Measurements from ENCODE around the gene RRAS2.

Gene RRAS2

GRCh38 chr11:14305649-14306048 is 53.3 kb downstream of the RRAS2 start:
- peaks cover 16% of the 10 kb centered on the region for H3K4me1 ChIP-seq (ENCODE audit: low read length)
- no peak overlapping the region for H3K4me3 ChIP-seq (ENCODE audit: low read length)
- TF ChIP-seq, protein P1, sequence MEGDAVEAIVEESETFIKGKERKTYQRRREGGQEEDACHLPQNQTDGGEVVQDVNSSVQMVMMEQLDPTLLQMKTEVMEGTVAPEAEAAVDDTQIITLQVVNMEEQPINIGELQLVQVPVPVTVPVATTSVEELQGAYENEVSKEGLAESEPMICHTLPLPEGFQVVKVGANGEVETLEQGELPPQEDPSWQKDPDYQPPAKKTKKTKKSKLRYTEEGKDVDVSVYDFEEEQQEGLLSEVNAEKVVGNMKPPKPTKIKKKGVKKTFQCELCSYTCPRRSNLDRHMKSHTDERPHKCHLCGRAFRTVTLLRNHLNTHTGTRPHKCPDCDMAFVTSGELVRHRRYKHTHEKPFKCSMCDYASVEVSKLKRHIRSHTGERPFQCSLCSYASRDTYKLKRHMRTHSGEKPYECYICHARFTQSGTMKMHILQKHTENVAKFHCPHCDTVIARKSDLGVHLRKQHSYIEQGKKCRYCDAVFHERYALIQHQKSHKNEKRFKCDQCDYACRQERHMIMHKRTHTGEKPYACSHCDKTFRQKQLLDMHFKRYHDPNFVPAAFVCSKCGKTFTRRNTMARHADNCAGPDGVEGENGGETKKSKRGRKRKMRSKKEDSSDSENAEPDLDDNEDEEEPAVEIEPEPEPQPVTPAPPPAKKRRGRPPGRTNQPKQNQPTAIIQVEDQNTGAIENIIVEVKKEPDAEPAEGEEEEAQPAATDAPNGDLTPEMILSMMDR (IDR thresholded peaks at IDR 0.05; ENCODE audit: low read length) = no peak
- TF ChIP-seq EZH2 (optimal IDR thresholded peaks at IDR 0.05; ENCODE audit: low read depth, low read length) = no peak
- no peak for TF ChIP-seq EZH2phosphoT487 (IDR thresholded peaks at IDR 0.05; ENCODE audit: low read length)
- H3K9me3 ChIP-seq (replicated peaks; ENCODE audit: insufficient read depth, low read length) = no peaks in the 10 kb centered on the region
- no peaks in the 10 kb centered on the region for H3K9me2 ChIP-seq (replicated peaks; ENCODE audit: insufficient read depth, low read length)
- H3K4me2 ChIP-seq (ENCODE audit: low read depth, low read length) = no peak overlapping the region
- no peaks in the 10 kb centered on the region for H4K20me1 ChIP-seq (ENCODE audit: insufficient read depth, low read length)
- H3K36me3 ChIP-seq (replicated peaks; ENCODE audit: insufficient read depth, low read length) = no peaks in the 10 kb centered on the region
- H2AFZ ChIP-seq (ENCODE audit: low read length) = no peak overlapping the region
- no peak overlapping the region for H3K9ac ChIP-seq (ENCODE audit: low read length)
- no peak for DNase-seq
- H3F3A ChIP-seq (ENCODE audit: insufficient read depth, low read length) = 0 out of 2 replicates have a peak, but pooled peaks cover 5% of the 10 kb centered on the region
- H3K27ac ChIP-seq (ENCODE audit: low read length) = no peak overlapping the region
- no peaks in the 10 kb centered on the region for H3K79me2 ChIP-seq (ENCODE audit: low read length)
- no peaks in the 10 kb centered on the region for H3K27me3 ChIP-seq (replicated peaks; ENCODE audit: insufficient read depth, low read length)

DNA sequence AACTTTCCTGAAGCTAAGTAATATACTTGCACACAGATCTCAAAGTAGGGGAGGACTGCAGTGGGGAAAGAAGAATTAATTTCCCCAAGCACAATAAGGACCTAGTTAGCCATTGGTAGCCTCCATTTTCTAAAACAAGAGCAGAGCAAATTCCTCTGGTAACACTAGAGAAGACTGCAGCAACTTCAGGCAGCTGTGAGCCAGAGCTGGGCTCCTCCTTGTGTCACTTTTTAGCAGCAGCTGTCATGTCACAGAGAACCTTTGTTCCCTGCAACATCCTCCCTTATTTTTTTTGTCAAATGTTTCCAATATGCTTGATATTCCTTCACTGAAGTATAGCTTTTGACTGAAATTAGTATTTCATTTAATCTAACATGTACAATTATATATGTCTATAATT is 54.4 kb downstream of the RRAS2 start:
- no peaks in the 10 kb centered on the region for H3K27me3 ChIP-seq (replicated peaks; ENCODE audit: insufficient read depth, low read length)
- H3K9me3 ChIP-seq (replicated peaks; ENCODE audit: insufficient read depth, low read length) = no peaks in the 10 kb centered on the region
- H2AFZ ChIP-seq (ENCODE audit: low read length) = no peak overlapping the region
- H3K4me3 ChIP-seq (ENCODE audit: low read length) = no peak overlapping the region
- H3K27ac ChIP-seq (ENCODE audit: low read length) = no peak overlapping the region
- H3K9ac ChIP-seq (ENCODE audit: low read length) = no peak overlapping the region
- no peaks in the 10 kb centered on the region for H3K9me2 ChIP-seq (replicated peaks; ENCODE audit: insufficient read depth, low read length)
- H4K20me1 ChIP-seq (ENCODE audit: insufficient read depth, low read length) = no peaks in the 10 kb centered on the region
- no peak overlapping the region for H3K4me2 ChIP-seq (ENCODE audit: low read depth, low read length)
- H3K79me2 ChIP-seq (ENCODE audit: low read length) = no peaks in the 10 kb centered on the region
- TF ChIP-seq EZH2 (optimal IDR thresholded peaks at IDR 0.05; ENCODE audit: low read depth, low read length) (no peak), EZH2phosphoT487 (IDR thresholded peaks at IDR 0.05; ENCODE audit: low read length) (no peak)
- H3K4me1 ChIP-seq (ENCODE audit: low read length) = peaks cover 11% of the 10 kb centered on the region
- H3F3A ChIP-seq (ENCODE audit: insufficient read depth, low read length) = 0 out of 2 replicates have a peak, but pooled peaks cover 5% of the 10 kb centered on the region
- DNase-seq = no peak
- no peaks in the 10 kb centered on the region for H3K36me3 ChIP-seq (replicated peaks; ENCODE audit: insufficient read depth, low read length)

- Histone ChIP-seq H3K27ac (ENCODE audit: low read length) (no peak overlapping the region), H3K4me1 (ENCODE audit: low read length) (no peaks in the 10 kb centered on the region)
These were observed 58.2 kb downstream of the RRAS2 start for GRCh38 chr11:14300661-14301304.

More at GRCh38 chr11:14300661-14301304, 58.2 kb downstream of the RRAS2 start:
- Histone ChIP-seq H3K4me2 (ENCODE audit: low read depth, low read length) (no peak overlapping the region), H4K20me1 (ENCODE audit: insufficient read depth, low read length) (no peaks in the 10 kb centered on the region), H3K79me2 (ENCODE audit: low read length) (no peaks in the 10 kb centered on the region), H3K4me3 (ENCODE audit: low read length) (no peak overlapping the region), H2AFZ (ENCODE audit: low read length) (no peak overlapping the region), H3K27me3 (replicated peaks; ENCODE audit: insufficient read depth, low read length) (no peaks in the 10 kb centered on the region), H3K9me3 (replicated peaks; ENCODE audit: insufficient read depth, low read length) (no peaks in the 10 kb centered on the region), H3F3A (ENCODE audit: insufficient read depth, low read length) (no peaks in the 10 kb centered on the region), H3K9me2 (replicated peaks; ENCODE audit: insufficient read depth, low read length) (no peaks in the 10 kb centered on the region), H3K36me3 (replicated peaks; ENCODE audit: insufficient read depth, low read length) (no peaks in the 10 kb centered on the region), H3K9ac (ENCODE audit: low read length) (no peak overlapping the region)
- DNase-seq = peak; percentile 57
- TF ChIP-seq EZH2phosphoT487 (IDR thresholded peaks at IDR 0.05; ENCODE audit: low read length) (no peak), EZH2 (optimal IDR thresholded peaks at IDR 0.05; ENCODE audit: low read depth, low read length) (no peak)
- TF ChIP-seq, protein P1 (IDR thresholded peaks at IDR 0.05; ENCODE audit: low read length) = peak; percentile 71
